Articular chondrocyte of knee joint (primary cell): Measurements from ENCODE around the gene SPRN. TPM values are rescaled to one million over a fixed set of nuclear protein-coding genes. Genes with fewer than 3 reads are reported as not detected.

ENCODE experiments used
- small RNA-seq: library from RNA; depleted of rRNA; stranded (forward); fragments of <200 nt; gene quantifications from one replicate; pipeline ENCODE3, GENCODE V24; 2012
- total RNA-seq: library from RNA; depleted of rRNA; stranded (reverse); fragments of >200 nt; gene quantifications from 2 replicates; pipeline ENCODE4 v1.2.3, GENCODE V29; 2012

SPRN gene, protein sequence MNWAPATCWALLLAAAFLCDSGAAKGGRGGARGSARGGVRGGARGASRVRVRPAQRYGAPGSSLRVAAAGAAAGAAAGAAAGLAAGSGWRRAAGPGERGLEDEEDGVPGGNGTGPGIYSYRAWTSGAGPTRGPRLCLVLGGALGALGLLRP
- 0.11 and 0.13 TPM in 2 replicates for total RNA-seq

DNA sequence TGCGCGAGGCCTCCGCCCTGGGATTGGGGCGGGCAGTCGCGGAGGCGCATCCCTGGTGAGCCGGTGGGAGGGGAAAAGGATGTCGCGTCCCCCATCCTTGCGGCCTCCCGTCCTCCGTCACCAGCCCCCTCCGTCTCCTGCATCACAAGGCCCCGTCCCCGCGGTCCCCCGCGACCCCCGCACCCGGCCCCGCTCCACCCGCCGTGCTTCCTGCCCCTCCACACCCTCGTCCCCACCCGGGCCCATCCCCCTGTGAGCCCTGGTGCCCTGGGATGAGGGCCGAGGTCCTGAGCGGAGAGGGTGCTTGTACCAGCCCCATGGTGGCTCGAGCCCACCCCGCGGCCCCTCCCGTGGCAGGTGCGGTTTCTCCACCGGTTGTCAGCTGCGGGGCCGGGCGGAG lies at the start of gene SPRN:
SPRN (minus strand) TSS at position 25 of the 400 bp plus-strand sequence. CDS start 944 bp downstream, outside the sequence.

DNA sequence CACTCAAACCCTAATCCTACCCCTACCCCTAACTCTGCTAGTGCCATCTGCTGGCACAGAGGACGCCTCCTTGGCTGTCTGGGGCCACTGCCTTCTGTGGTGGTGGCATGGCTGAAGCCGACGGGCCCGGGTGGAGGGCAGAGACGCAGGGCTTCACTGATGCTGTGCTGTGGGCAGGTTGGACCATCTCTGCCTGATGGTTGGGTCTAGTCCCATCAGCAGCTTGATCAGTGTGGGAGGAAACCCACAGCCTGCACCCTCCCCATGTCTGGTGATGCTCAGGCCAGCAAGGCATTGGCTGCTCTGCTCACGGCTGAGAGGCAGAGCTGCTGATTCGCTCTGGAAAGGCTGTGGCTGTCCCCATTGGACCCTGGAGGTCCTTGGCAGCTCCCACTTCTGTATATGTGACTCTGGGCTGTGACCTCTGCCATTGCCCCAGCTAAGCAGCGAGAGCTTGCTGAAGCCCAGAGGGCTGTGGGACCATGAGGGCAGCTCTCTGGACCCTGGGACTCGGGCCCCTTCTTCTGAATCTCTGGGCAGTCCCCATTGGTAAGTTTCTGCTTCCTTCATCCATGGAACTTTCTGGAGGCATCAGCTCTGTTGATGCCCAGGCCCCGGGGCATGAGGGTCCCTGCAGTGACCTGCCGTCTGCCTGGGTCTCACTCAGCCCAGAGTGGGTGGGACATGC lies 29.2 kb upstream of the SPRN start, which contains the start of gene SCART1:
SCART1 (plus strand) TSS at position 430 of the 688 bp plus-strand sequence; CDS start at position 483, 53 bp downstream.

DNA sequence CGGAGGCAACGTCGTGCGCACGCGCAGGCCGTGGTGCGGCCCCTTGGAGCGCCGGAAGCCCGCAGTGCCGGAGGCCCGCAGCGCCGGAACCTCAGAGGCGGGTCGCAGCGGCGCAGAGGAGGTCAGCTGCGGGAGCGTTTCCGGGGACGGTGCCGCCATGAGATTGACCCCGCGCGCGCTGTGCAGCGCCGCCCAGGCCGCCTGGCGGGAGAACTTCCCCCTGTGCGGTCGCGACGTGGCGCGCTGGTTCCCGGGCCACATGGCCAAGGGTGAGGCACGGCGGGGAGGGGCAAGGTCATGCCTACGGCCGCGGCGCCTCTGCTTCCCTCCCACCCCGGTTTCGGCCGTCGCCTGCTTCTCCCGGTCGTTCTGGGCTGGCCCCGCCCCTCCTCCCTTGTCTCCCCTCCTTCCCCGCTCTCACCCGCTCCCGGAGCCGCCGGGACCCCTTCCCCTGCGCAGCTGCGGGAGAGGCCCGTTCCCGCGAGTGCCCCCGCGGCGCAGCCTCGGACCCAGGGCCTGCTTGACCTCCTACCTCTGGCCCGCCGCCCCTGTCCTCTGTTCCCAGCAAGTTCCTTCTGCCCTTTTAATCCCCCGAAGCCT lies 30.3 kb downstream of the SPRN start, which contains the start of gene MTG1:
MTG1 (plus strand) TSS at position 94 of the 600 bp plus-strand sequence; CDS start at position 158, 64 bp downstream.

DNA sequence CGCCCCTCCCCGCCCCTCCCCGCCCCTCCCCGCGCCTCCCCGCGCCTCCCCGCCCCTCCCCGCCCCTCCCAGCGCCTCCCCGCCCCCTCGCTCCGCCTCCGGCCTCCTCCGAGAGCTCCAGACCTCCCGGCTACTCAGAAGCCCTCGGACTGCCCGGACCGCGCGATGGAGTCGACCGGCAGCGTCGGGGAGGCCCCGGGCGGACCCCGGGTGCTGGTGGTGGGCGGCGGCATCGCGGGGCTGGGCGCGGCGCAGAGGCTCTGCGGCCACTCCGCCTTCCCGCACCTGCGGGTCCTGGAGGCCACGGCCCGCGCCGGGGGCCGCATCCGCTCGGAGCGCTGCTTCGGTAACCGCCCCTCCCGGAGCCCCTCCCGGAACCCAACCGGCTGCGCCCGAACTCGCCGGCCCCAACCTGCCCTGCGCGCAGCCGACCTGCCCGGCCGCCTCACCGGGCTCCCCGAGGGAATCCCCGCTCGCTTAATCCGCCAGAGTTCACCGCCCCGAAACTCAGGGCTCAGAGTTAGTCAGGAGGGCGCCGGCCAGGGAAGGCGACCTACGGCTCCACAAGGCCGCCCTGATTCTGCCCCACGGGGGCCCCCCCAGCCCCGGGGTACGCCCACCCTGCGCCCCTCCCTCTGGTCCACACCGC lies 45.1 kb downstream of the SPRN start, which contains the start of gene PAOX:
PAOX (plus strand) TSS at position 111 of the 649 bp plus-strand sequence; CDS start at position 166, 55 bp downstream.

GRCh38 chr10:133373174-133374090 lies 51.0 kb downstream of the SPRN start, which contains the start of gene ECHS1:
TSS of gene ECHS1 (minus strand) at chr10:133373354. CDS start at chr10:133373333, 21 bp downstream.

Small RNAs within 50 kb of the gene (small RNA-seq; reads per million reads assigned to genes)
- gene AL360181.4, result not detected
- gene MIR3944, result not detected

Other genes with a start within 250 kb of the SPRN start
- gene UTF1, start 194.4 kb downstream of the SPRN start, total RNA-seq, result not detected in 2 replicates
- gene VENTX, start 186.8 kb downstream of the SPRN start, total RNA-seq, result not detected in 2 replicates
- gene ADAM8, start 147.8 kb downstream of the SPRN start, total RNA-seq, result 0.32 and 0.65 TPM in 2 replicates
- 51.0 and 62.5 TPM in 2 replicates for gene TUBGCP2, start 115.8 kb downstream of the SPRN start, total RNA-seq
- 21.1 and 23.0 TPM in 2 replicates for gene ZNF511, start 115.7 kb downstream of the SPRN start, total RNA-seq
- gene CALY, start 87.7 kb downstream of the SPRN start, total RNA-seq, result not detected in 2 replicates
- not detected in 2 replicates for gene PRAP1, start 77.3 kb downstream of the SPRN start, total RNA-seq
- 10.4 and 20.8 TPM in 2 replicates for gene FUOM, start 66.6 kb downstream of the SPRN start, total RNA-seq
- gene ECHS1, start 51.3 kb downstream of the SPRN start, total RNA-seq, result 51.8 and 52.0 TPM in 2 replicates
- gene PAOX, start 45.4 kb downstream of the SPRN start, total RNA-seq, result 4.2 and 4.4 TPM in 2 replicates
- 29.1 and 29.4 TPM in 2 replicates for gene MTG1, start 30.5 kb downstream of the SPRN start, total RNA-seq
- 3.3 and 3.4 TPM in 2 replicates for gene SCART1, start 29.3 kb upstream of the SPRN start, total RNA-seq
- 1.6 TPM in 2 replicates for gene CYP2E1, start 102.7 kb upstream of the SPRN start, total RNA-seq
- gene SYCE1, start 141.0 kb upstream of the SPRN start, total RNA-seq, result not detected in 2 replicates
- not detected in 2 replicates for gene FRG2B, start 202.2 kb upstream of the SPRN start, total RNA-seq